ENCODE data around the gene AQP11. TPM values are rescaled to one million over a fixed set of nuclear protein-coding genes. Genes with fewer than 3 reads are reported as not detected.
"Not testable (repeated sequence)": the region's sequence is repeated elsewhere in the genome, so short reads cannot be mapped to it uniquely, and the experiment has no call there.

AQP11 gene
- total RNA-seq, 1 experiment from 2014 or later: 0.18 TPM

DNA sequence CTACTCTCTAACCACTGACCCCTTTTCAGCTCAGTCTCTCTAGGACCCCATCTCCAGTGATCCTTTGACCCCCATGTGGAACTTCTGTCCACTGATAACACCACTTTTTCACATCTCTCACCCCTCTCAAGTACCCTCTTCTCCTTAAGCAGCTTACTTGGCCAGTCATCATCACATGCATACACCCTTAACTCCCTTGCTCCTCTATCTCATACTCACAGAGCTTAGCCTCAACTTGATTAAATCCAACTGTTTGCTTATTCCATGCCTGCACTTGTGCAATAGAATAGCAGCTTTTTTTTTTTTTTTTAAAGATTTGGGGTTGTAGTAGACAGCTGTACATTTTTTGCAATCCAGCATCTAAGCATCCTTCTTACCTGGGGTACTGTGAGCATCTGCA lies 22.2 kb downstream of the AQP11 start:
- Histone ChIP-seq H3K4me1 (replicated peaks) (no peaks in the 10 kb centered on the region), H3K4me3 (no peak overlapping the region), H3K27ac (no peak overlapping the region), H3K27me3 (replicated peaks) (no peaks in the 10 kb centered on the region), H3K9me3 (replicated peaks) (no peaks in the 10 kb centered on the region), H3K36me3 (0 out of 2 replicates have a peak, but pooled peaks cover 3% of the 10 kb centered on the region)
- no peak for DNase-seq (ENCODE audit: low read depth in 1 of 2, low spot score in 2 of 2)

DNA sequence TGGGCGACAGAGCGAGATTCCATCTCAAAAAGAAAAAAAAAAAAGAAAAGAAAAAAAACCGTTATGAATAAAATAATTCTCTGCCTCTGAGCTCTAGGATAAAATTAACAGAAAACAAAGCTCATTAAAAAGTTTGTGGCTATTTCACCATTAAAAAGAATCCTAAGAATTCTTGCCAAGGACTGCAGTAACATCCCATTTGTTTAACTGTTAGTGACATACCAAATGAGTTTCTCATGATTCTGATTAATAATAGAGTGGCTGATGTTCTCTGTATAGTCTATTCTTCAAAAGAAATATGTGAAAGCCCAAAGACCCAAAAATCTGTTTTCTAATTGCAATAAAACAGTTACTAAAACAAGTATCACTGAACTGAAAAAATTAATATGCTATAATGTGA lies 28.1 kb downstream of the AQP11 start:
- DNase-seq (ENCODE audit: low read depth in 1 of 2, low spot score in 2 of 2): no peak
- no peaks in the 10 kb centered on the region for H3K4me1 ChIP-seq (replicated peaks)
- H3K27ac ChIP-seq: no peak overlapping the region
- peaks cover 3% of the 10 kb centered on the region; the same call in 1 of the 2 replicates for H3K36me3 ChIP-seq
- no peak overlapping the region for H3K4me3 ChIP-seq
- no peaks in the 10 kb centered on the region for H3K9me3 ChIP-seq (replicated peaks)
- H3K27me3 ChIP-seq (replicated peaks): no peaks in the 10 kb centered on the region

GRCh38 chr11:77619576-77620198 lies 29.9 kb downstream of the AQP11 start:
- no peaks in the 10 kb centered on the region for H3K27me3 ChIP-seq (replicated peaks)
- H3K27ac ChIP-seq: no peak overlapping the region
- peak in 1 of 2 experiments; percentile 20 for DNase-seq (ENCODE audit: low read depth in 1 of 2, low spot score in 2 of 2)
- peaks cover 3% of the 10 kb centered on the region; the same call in 1 of the 2 replicates for H3K36me3 ChIP-seq
- no peaks in the 10 kb centered on the region for H3K4me1 ChIP-seq (replicated peaks)
- H3K4me3 ChIP-seq: no peak overlapping the region
- no peaks in the 10 kb centered on the region for H3K9me3 ChIP-seq (replicated peaks)

GRCh38 chr11:77630157-77630710 lies 40.5 kb downstream of the AQP11 start:
- no peak for DNase-seq (ENCODE audit: low read depth in 1 of 2, low spot score in 2 of 2)
- Histone ChIP-seq H3K36me3 (no peaks in the 10 kb centered on the region), H3K4me1 (replicated peaks) (no peaks in the 10 kb centered on the region), H3K9me3 (replicated peaks) (no peaks in the 10 kb centered on the region), H3K27me3 (replicated peaks) (no peaks in the 10 kb centered on the region), H3K4me3 (no peak overlapping the region), H3K27ac (no peak overlapping the region)

GRCh38 chr11:77633926-77634325 lies 44.2 kb downstream of the AQP11 start:
- DNase-seq (ENCODE audit: low read depth in 1 of 2, low spot score in 2 of 2); H3K4me3 ChIP-seq; H3K27me3 ChIP-seq (replicated peaks); H3K27ac ChIP-seq; H3K36me3 ChIP-seq; H3K9me3 ChIP-seq (replicated peaks); H3K4me1 ChIP-seq (replicated peaks): not testable (repeated sequence)

DNA sequence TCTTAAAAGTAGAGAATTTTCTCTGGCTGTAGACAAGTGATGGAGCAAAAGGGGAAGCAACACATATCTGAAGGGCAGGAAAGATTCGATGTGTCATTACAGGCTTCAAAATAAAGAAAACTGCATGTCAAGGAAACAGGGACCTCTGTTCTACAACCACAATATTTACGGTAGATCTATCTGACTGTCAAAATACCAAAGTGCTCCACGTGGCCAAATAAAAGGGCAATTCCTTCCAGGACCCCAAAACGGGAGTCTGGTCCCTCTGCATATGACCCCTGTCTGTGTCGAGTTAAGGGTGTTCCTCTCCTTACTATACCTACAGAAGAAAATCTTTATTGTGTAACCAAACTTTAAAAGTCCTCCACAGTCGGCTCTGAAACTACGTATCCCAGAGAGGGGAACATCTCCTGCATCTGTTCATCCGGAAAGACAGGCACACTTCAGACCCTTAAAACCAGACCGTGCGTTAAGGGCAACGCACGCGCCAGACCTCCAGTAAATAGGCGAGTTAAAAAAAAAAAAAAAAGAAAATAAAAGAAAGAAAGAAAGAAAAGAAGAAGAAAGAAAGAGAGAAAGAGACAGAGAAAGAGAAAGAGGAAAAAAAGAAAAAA lies 47.1 kb downstream of the AQP11 start:
- DNase-seq (ENCODE audit: low read depth in 1 of 2, low spot score in 2 of 2): no peak
- no peaks in the 10 kb centered on the region for H3K27me3 ChIP-seq (replicated peaks)
- H3K27ac ChIP-seq: no peak overlapping the region

DNA sequence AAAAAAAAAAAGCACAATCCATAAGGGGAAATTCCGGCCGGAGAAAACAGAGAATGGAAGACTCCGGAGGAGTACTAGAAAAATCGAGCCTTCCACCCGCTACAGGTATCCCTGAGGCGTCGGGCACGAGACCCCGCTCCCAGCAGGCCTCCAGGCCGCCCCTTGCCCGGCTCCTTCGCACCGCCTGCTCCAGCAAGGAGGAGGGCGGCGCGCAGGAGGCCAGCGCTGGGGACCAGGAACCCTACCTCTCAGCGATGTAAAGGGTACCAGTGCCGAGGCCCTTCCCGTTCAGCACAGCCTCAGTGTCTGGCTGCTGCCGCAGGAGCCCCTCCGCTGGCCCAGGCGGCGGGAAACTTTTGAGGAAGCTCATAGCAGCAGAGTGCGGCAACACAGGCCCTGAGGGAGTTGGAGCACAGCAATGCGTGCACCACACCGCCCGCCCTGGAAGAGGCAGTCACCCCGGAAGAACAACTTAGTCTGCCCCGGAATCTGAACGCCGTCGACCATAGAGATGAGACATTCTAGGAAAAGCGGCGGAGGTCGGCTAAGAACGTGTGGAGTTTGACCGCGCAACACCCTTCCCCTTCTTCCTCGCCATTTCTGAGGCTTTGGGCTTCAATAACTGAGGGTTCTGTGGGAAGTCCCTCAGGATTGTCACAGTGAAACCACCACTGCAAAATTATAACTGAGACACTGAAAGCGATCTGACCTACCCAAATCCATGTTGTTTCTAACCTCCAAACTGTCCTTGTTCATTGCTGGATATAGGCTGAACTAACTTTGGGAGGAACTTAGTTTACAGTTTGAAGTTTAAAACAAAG lies 47.8 kb downstream of the AQP11 start, which contains the start of gene CLNS1A:
CLNS1A (minus strand) TSS at position 450 of the 821 bp plus-strand sequence; CDS start at position 370, 80 bp downstream.
- Histone ChIP-seq H3K27ac (peak within 1 kb of the TSS; percentile 60), H3K4me3 (peak within 1 kb of the TSS; percentile 72), H3K36me3 (no peaks in the 10 kb centered on the region), H3K4me1 (replicated peaks) (peaks cover 6% of the 10 kb centered on the region), H3K27me3 (replicated peaks) (no peaks in the 10 kb centered on the region), H3K9me3 (replicated peaks) (no peaks in the 10 kb centered on the region)
- peak; percentile 60 to 74 for DNase-seq (ENCODE audit: low read depth in 1 of 2, low spot score in 2 of 2)

More for the DNA sequence above, 47.1 kb downstream of the AQP11 start:
- Histone ChIP-seq H3K4me3 (peak overlapping the region; percentile 72), H3K9me3 (replicated peaks) (no peaks in the 10 kb centered on the region), H3K36me3 (no peaks in the 10 kb centered on the region), H3K4me1 (replicated peaks) (peaks cover 6% of the 10 kb centered on the region)

DNA sequence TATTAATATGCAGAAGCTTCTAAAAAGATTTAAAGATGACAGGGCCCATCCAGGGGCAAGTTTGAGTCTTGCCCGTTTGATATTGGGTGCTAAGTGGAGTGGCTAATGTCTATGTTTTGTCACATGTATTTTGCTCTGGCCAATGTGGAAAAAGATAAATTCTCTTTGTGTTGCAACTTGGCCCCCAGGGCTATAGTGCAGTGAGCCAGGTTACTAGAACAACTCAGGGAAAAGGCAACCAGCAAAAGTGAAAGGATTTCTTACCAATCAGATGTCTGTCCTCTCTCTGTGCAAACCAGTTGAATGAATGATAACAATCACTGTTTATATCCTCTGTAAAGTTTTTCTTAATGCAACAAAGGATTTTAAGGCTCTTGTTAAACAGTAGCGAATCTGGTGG lies 52.5 kb downstream of the AQP11 start:
- H3K36me3 ChIP-seq: no peaks in the 10 kb centered on the region
- DNase-seq (ENCODE audit: low read depth in 1 of 2, low spot score in 2 of 2): no peak
- H3K9me3 ChIP-seq (replicated peaks): no peaks in the 10 kb centered on the region
- H3K27me3 ChIP-seq (replicated peaks): no peaks in the 10 kb centered on the region
- peaks cover 3% of the 10 kb centered on the region for H3K4me1 ChIP-seq (replicated peaks)
- no peak overlapping the region for H3K27ac ChIP-seq
- H3K4me3 ChIP-seq: no peak overlapping the region

- Histone ChIP-seq H3K9me3 (replicated peaks) (no peaks in the 10 kb centered on the region), H3K4me1 (replicated peaks) (no peaks in the 10 kb centered on the region), H3K27ac (no peak overlapping the region), H3K36me3 (no peaks in the 10 kb centered on the region), H3K27me3 (replicated peaks) (no peaks in the 10 kb centered on the region), H3K4me3 (no peak overlapping the region)
- DNase-seq (ENCODE audit: low read depth in 1 of 2, low spot score in 2 of 2): no peak
These were observed 55.1 kb downstream of the AQP11 start for GRCh38 chr11:77644887-77645286.

DNA sequence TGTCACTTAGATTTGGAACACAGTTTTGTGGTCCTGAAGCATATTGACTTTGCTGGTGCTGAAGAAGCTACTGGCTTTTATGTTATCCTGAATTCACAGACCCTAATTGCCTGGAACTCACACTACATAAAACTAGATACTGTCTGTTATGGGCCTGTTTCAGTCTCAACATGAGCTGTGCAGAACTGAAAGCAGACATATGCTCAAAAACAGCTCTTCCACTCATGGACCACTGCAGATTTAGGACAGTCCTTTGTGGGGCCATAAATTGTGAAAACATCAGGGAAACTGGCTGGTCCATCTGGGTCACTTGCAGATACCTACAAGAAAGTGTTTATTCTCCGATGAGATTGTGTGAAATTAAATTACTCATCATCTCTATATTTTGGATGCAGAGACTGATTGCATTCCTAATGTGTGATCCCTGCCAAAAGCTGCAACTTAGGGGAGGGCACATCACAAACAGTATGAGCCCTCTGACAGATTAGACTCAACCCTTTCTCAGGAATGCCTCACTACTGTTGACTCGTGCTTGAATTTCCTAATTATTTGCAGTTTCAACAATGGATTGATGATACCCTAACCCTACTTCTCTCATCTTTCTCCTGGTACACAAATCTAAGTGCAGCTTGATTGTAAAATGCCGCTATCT lies 58.0 kb downstream of the AQP11 start:
- H3K36me3 ChIP-seq: no peaks in the 10 kb centered on the region
- DNase-seq (ENCODE audit: low read depth in 1 of 2, low spot score in 2 of 2): no peak
- H3K4me3 ChIP-seq: no peak overlapping the region
- no peaks in the 10 kb centered on the region for H3K4me1 ChIP-seq (replicated peaks)
- H3K9me3 ChIP-seq (replicated peaks): no peaks in the 10 kb centered on the region
- H3K27me3 ChIP-seq (replicated peaks): no peaks in the 10 kb centered on the region
- no peak overlapping the region for H3K27ac ChIP-seq

DNA sequence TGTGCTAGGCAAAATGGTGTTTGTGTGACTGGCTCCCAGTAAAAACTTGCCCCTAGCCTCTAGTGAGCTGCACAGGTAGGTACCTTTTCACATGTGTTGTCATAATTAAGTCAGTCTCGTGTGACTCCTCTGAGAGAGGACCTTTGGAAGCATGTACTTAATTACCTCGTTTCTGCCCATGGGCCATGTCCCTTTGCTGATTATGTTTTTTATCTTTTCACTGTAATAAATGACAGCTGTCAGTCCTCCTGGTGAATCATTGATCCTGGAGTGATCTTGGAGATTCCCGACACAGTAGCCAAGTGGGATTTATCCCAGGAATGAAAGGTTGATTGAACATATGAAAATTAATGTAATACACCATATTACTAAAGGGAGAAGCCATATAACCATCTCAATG lies 60.4 kb downstream of the AQP11 start:
- H3K4me3 ChIP-seq: no peak overlapping the region
- no peaks in the 10 kb centered on the region for H3K9me3 ChIP-seq (replicated peaks)
- no peak for DNase-seq (ENCODE audit: low read depth in 1 of 2, low spot score in 2 of 2)
- H3K36me3 ChIP-seq: no peaks in the 10 kb centered on the region
- H3K27ac ChIP-seq: no peak overlapping the region
- H3K4me1 ChIP-seq (replicated peaks): no peaks in the 10 kb centered on the region
- no peaks in the 10 kb centered on the region for H3K27me3 ChIP-seq (replicated peaks)

- Histone ChIP-seq H3K27ac (no peak overlapping the region), H3K27me3 (replicated peaks) (no peaks in the 10 kb centered on the region), H3K36me3 (no peaks in the 10 kb centered on the region), H3K9me3 (replicated peaks) (no peaks in the 10 kb centered on the region), H3K4me3 (no peak overlapping the region), H3K4me1 (replicated peaks) (0 out of 2 replicates have a peak, but pooled peaks cover 3% of the 10 kb centered on the region)
- DNase-seq (ENCODE audit: low read depth in 1 of 2, low spot score in 2 of 2): peak in 1 of 2 experiments; percentile 13
These were observed 65.1 kb downstream of the AQP11 start for GRCh38 chr11:77654770-77655434.

DNA sequence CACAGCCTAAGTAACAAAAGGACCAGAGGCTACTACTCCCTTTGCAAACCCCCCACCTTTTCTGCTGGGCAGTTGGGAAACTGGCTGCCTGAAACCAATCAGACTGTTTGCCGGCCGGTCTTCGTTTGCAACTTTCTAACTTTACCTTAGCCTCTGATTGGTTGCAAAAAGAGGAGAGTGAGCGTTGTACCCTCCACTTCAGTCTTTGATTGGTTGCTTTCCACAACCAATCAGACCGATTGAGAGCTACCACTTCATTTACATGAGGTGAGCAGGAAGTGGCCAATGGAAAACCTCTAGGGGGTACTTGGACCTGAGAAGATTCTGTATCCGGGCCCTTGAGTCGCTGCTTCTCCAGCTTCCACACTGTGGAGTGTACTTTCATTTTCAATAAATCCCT lies 66.6 kb downstream of the AQP11 start:
- DNase-seq (ENCODE audit: low read depth in 1 of 2, low spot score in 2 of 2): no peak
- Histone ChIP-seq H3K27me3 (replicated peaks) (no peaks in the 10 kb centered on the region), H3K27ac (no peak overlapping the region), H3K4me3 (no peak overlapping the region), H3K4me1 (replicated peaks) (0 out of 2 replicates have a peak, but pooled peaks cover 3% of the 10 kb centered on the region), H3K36me3 (no peaks in the 10 kb centered on the region), H3K9me3 (replicated peaks) (no peaks in the 10 kb centered on the region)
